Transverse colon (tissue), 4 donors: ENCODE data around the gene UQCRHL. TPM values are rescaled to one million over a fixed set of nuclear protein-coding genes. Genes with fewer than 3 reads are reported as not detected.

Experiments
- DNase-seq: peaks from one replicate; pipeline ENCODE4 v3.0.0-alpha.2; 2019
- H3K27ac ChIP-seq, 4 donors: fragments of 200-600 bp; sonication (generic); 2 replicates each; pipeline ENCODE4 v1.5.1; 2016 to 2018; ENCODE audit warnings: inconsistent platforms in 4 of 4
- H3K27me3 ChIP-seq: fragments of 200-600 bp; sonication (generic); 2 replicates; pipeline ENCODE4 v1.5.1; 2017; ENCODE audit warnings: inconsistent platforms
- H3K36me3 ChIP-seq, 4 donors: fragments of 200-600 bp; sonication (generic); 2 replicates each; pipeline ENCODE4 v1.5.1; 2017 to 2019; ENCODE audit warnings: inconsistent platforms in 4 of 4
- H3K4me1 ChIP-seq, 4 donors: fragments of 200-600 bp; sonication (generic); 2 replicates each; pipeline ENCODE4 v1.5.1; 2017 to 2020; ENCODE audit warnings: inconsistent platforms in 4 of 4
- H3K4me3 ChIP-seq, 4 donors: fragments of 200-600 bp; sonication (generic); 1 replicate in 1 of 4; 2 replicates in 3 of 4; pipeline versions ENCODE4 v1.5.1 to v1.6.1; 2017 to 2019; ENCODE audit warnings: inconsistent platforms in 4 of 4
- H3K9me3 ChIP-seq, 2 donors: fragments of 200-600 bp; sonication (generic); 2 replicates each; pipeline ENCODE4 v1.5.1; 2017 to 2019; ENCODE audit warnings: inconsistent platforms in 2 of 2
- EP300 ChIP-seq: sonication (generic); formaldehyde crosslinking; IDR thresholded peaks from one replicate; pipeline ENCODE4 v1.6.1; 2017; ENCODE audit warnings: antibody characterized with exemption, low read depth
- POLR2A ChIP-seq: fragments of 450-650 bp; IDR thresholded peaks from one replicate; pipeline ENCODE4 v1.6.1; 2016; ENCODE audit warnings: antibody characterized with exemption, mild to moderate bottlenecking, moderate library complexity
- POLR2AphosphoS5 ChIP-seq, 3 donors: sonication (generic); formaldehyde crosslinking; IDR thresholded peaks; one replicate each; pipeline ENCODE4 v1.6.1; 2016; ENCODE audit warnings: antibody characterized with exemption in 3 of 3
- WGBS, 2 donors: methylation state at CpG; one replicate each; pipeline ENCODE4 v1.1.5; 2018; ENCODE audit warnings: low coverage in 1 of 2; 5-methylcytosine and 5-hydroxymethylcytosine counted together
- in situ Hi-C, 4 donors: fragments of 200-750 bp; cut with MboI; loops; one replicate each; pipeline versions ENCODE4 v1.15.0 to v1.15.1; 2017; ENCODE audit warnings: low sequenced_read_pairs in 3 of 4, low pct_ligation_motif_present in 1 of 4, low pct_unique_long_range_greater_than_20kb in 1 of 4
- intact Hi-C: fragments of 100-400 bp; cut with DNase I; formaldehyde crosslinking; loops from one replicate; pipeline ENCODE4 v1.15.1; 2023; ENCODE audit warnings: low total_unique reads
- total RNA-seq, 4 donors: library from RNA; depleted of rRNA; stranded (reverse); fragments of >200 nt; gene quantifications; one replicate each; pipeline ENCODE4 v1.1.0, GENCODE V29; 2016
- TF ChIP-seq, protein P1 (sequence below), 5 experiments: fragments of 200-600 bp in 3 of 5; fragments of 450-650 bp in 2 of 5; sonication (generic) in 3 of 5; IDR thresholded peaks; 1 replicate in 2 of 5; 2 replicates in 3 of 5; pipeline ENCODE4 v1.5.1; 2016 to 2017; ENCODE audit warnings: antibody characterized with exemption in 5 of 5, inconsistent platforms in 3 of 5, mild to moderate bottlenecking in 2 of 5, moderate library complexity in 1 of 5

The UQCRHL gene
- total RNA-seq, 4 donors from 2014 or later: 0.75 to 3.0 (median 1.7) TPM

DNA sequence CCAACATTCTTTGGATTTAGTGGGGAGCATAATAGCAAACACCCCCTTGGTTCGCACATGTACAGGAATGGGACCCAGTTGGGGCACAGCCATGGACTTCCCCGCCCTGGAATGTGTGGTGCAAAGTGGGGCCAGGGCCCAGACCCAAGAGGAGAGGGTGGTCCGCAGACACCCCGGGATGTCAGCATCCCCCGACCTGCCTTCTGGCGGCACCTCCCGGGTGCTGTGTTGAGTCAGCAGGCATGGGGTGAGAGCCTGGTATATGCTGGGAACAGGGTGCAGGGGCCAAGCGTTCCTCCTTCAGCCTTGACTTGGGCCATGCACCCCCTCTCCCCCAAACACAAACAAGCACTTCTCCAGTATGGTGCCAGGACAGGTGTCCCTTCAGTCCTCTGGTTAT, 21.8 kb downstream of the UQCRHL start:
- WGBS, 2 donors: 89 to 100% methylated on average over 1 to 8 of the region's 8 CpGs
- H3K4me3 ChIP-seq: no peak overlapping the region
- no peaks in the 10 kb centered on the region for H3K27me3 ChIP-seq
- H3K9me3 ChIP-seq: no peaks in the 10 kb centered on the region
- H3K27ac ChIP-seq: no peak overlapping the region
- peaks cover 4 to 18% (median 6%) of the 10 kb centered on the region in 4 donors for H3K4me1 ChIP-seq
- no peak for DNase-seq
- TF ChIP-seq POLR2A: peak; percentile 9
- TF ChIP-seq POLR2AphosphoS5 (IDR thresholded peaks at IDR 0.05): peak in 1 of 3 donors; percentile 5
- TF ChIP-seq, protein P1, sequence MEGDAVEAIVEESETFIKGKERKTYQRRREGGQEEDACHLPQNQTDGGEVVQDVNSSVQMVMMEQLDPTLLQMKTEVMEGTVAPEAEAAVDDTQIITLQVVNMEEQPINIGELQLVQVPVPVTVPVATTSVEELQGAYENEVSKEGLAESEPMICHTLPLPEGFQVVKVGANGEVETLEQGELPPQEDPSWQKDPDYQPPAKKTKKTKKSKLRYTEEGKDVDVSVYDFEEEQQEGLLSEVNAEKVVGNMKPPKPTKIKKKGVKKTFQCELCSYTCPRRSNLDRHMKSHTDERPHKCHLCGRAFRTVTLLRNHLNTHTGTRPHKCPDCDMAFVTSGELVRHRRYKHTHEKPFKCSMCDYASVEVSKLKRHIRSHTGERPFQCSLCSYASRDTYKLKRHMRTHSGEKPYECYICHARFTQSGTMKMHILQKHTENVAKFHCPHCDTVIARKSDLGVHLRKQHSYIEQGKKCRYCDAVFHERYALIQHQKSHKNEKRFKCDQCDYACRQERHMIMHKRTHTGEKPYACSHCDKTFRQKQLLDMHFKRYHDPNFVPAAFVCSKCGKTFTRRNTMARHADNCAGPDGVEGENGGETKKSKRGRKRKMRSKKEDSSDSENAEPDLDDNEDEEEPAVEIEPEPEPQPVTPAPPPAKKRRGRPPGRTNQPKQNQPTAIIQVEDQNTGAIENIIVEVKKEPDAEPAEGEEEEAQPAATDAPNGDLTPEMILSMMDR (IDR thresholded peaks at IDR 0.05): no peak
- in situ Hi-C loops (no loop called here), intact Hi-C loops (no loop called here)
- peaks cover 0 to 15% (median 2%) of the 10 kb centered on the region in 4 donors for H3K36me3 ChIP-seq

DNA sequence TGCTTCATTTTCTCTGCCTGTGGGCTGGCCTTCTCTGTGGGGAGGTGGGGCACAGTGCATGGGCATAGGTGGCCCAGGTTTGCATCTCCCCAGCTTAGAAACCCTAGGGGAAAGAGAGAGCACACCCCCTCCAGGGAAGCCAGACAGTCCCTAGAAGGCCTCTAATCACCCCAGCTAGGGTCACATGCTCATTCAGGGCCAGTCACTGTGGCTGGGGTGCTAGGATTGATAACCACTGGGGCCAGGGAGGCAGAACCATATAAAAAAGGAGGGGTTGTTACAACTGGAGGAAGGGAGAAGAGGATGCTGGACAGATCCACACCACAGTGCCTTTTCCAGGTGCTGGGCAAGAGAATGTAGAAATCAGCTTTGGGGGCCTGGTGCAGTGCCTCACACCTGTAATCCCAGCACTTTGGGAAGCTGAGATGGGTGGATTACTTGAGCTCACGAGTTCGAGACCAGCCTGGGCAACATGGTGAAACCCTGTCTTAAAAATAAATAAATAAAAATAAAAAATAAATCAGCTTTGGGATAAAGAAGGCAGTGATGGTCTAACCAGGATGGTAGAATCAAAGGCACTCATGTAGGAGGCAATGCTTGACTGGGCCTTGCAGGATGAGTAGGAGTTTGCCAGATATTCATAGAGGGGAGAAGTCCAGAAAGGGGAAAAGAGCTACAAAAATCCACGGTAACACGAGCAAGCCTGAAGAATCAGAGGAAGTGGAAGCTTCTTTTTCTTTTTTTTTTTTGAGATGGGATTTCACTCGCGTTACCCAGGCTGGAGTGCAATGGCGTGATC, 29.3 kb downstream of the UQCRHL start:
- H3K4me3 ChIP-seq: no peak overlapping the region
- H3K27ac ChIP-seq: peak overlapping the region in 2 of 4 donors; percentile 17 to 75
- no peaks in the 10 kb centered on the region for H3K27me3 ChIP-seq
- WGBS, 2 donors: 85 to 87% methylated on average over 7 of the region's 7 CpGs
- H3K36me3 ChIP-seq: peaks cover 0 to 10% (median 4%) of the 10 kb centered on the region in 4 donors
- H3K4me1 ChIP-seq: peaks cover 4 to 29% (median 15%) of the 10 kb centered on the region in 4 donors
- TF ChIP-seq, protein P1 (IDR thresholded peaks at IDR 0.05): no peak
- TF ChIP-seq EP300: no peak
- TF ChIP-seq POLR2A: no peak
- TF ChIP-seq POLR2AphosphoS5 (IDR thresholded peaks at IDR 0.05): no peak
- DNase-seq: no peak
- in situ Hi-C loops: no loop called here
- intact Hi-C loops: no loop called here
- H3K9me3 ChIP-seq: no peaks in the 10 kb centered on the region

DNA sequence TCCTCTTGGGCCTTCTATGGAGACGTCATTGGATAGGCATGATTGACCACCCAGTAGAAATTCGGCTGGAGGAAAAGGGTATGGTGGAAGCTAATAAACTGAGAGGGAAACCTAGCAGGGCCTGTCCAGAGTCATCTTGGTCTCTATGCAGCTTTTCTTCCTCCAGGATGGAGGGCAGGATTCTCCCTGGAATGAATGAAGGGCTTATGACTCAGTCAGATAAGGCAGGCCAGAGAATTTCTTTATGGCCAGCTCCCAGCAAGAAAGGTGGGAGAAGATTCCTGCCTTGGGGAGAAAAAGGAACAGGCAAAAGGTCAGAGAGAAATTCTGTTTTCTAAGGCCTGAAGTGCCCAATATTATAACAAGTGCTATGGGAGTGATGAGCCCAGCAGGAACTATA, 31.7 kb downstream of the UQCRHL start:
- 75% methylated on average over 2 of the region's 2 CpGs; no CpG with 5 or more reads in 1 of the 2 donors for WGBS, 2 donors
- H3K4me1 ChIP-seq: peaks cover 0 to 22% (median 10%) of the 10 kb centered on the region in 4 donors
- intact Hi-C loops (no loop called here), in situ Hi-C loops (no loop called here)
- no peaks in the 10 kb centered on the region for H3K9me3 ChIP-seq
- H3K36me3 ChIP-seq: peaks cover 0 to 20% (median 9%) of the 10 kb centered on the region in 4 donors
- DNase-seq: no peak
- peak overlapping the region in 3 of 4 donors; percentile 7 to 16 (median 12) for H3K27ac ChIP-seq
- no peak overlapping the region for H3K4me3 ChIP-seq
- H3K27me3 ChIP-seq: no peaks in the 10 kb centered on the region
- TF ChIP-seq EP300 (no peak), POLR2A (no peak), POLR2AphosphoS5 (IDR thresholded peaks at IDR 0.05) (no peak)
- TF ChIP-seq, protein P1 (IDR thresholded peaks at IDR 0.05): no peak

DNA sequence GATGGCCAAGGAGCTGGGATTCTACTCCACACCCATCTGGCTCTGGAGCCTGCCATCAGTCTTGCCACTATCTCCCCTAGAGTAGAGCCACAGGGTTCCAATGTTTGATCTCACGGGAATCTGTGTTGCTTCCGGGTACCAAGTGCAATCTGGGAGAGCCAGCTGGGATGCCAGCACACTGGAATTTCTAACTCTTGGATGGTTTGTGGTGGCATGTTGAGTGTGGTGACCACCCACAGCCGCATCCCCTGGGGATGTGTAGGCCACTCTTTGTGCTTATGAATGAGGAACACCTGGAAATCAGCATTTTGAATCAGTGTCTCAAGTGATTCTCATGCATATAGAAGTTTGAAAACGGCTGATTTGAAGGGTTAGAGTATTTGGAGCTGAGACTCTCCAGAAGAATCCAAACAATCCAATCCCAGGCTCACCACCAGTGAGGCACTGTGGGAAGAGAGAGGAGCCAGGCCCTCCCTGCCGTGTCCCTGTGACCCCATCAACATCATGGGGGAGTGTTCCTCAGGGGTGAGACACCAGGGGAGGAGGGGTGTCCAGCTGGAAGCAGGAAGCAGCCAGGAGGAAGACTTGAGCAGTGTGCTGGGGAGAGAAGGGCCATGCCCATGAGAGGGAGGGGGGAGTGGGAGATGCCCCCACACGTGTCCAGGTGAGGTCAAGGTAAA, 35.5 kb downstream of the UQCRHL start:
- intact Hi-C loops (no loop called here), in situ Hi-C loops (no loop called here)

More for the DNA sequence above, 35.5 kb downstream of the UQCRHL start:
- H3K9me3 ChIP-seq: no peaks in the 10 kb centered on the region
- DNase-seq: no peak
- H3K27ac ChIP-seq: no peak overlapping the region
- H3K4me3 ChIP-seq: no peak overlapping the region
- no peaks in the 10 kb centered on the region for H3K27me3 ChIP-seq
- peaks cover 0 to 40% (median 17%) of the 10 kb centered on the region in 4 donors for H3K36me3 ChIP-seq
- TF ChIP-seq EP300: no peak
- no peak for TF ChIP-seq POLR2AphosphoS5 (IDR thresholded peaks at IDR 0.05)
- TF ChIP-seq, protein P1 (IDR thresholded peaks at IDR 0.05): no peak
- TF ChIP-seq POLR2A: no peak
- peaks cover 0 to 3% (median 0%) of the 10 kb centered on the region in 4 donors for H3K4me1 ChIP-seq
- WGBS, 2 donors: 70 to 76% methylated on average over 3 to 6 of the region's 6 CpGs
